ENCODE data around the gene GBF1.
"Not testable (repeated sequence)": the region's sequence is repeated elsewhere in the genome, so short reads cannot be mapped to it uniquely, and the experiment has no call there.

Gene GBF1

GRCh38 chr10:102275343-102275742, 30.0 kb downstream of the GBF1 start:
- no peak for DNase-seq

GRCh38 chr10:102279104-102279503, 33.8 kb downstream of the GBF1 start:
- DNase-seq = no peak

- DNase-seq = peak; percentile 72
Measured at GRCh38 chr10:102280397-102281101, 35.2 kb downstream of the GBF1 start.

GRCh38 chr10:102281102-102281487, 35.8 kb downstream of the GBF1 start:
- DNase-seq = no peak

- no peak for DNase-seq
Measured at GRCh38 chr10:102283488-102283887, 38.2 kb downstream of the GBF1 start.

- no peak for DNase-seq
Measured at GRCh38 chr10:102283890-102284289, 38.6 kb downstream of the GBF1 start.

GRCh38 chr10:102284531-102284930, 39.2 kb downstream of the GBF1 start:
- DNase-seq = no peak

- no peak for DNase-seq
Measured at GRCh38 chr10:102285133-102285532, 39.8 kb downstream of the GBF1 start.

GRCh38 chr10:102286216-102286615, 40.9 kb downstream of the GBF1 start:
- DNase-seq = no peak

GRCh38 chr10:102287538-102287937, 42.2 kb downstream of the GBF1 start:
- no peak for DNase-seq

- no peak for DNase-seq
Measured at GRCh38 chr10:102287991-102288390, 42.7 kb downstream of the GBF1 start.

- DNase-seq = no peak
Measured at GRCh38 chr10:102289356-102289755, 44.0 kb downstream of the GBF1 start.

GRCh38 chr10:102289840-102290239, 44.5 kb downstream of the GBF1 start:
- no peak for DNase-seq

GRCh38 chr10:102291221-102291905, 46.0 kb downstream of the GBF1 start:
- no peak for DNase-seq

GRCh38 chr10:102297101-102297500, 51.8 kb downstream of the GBF1 start:
- DNase-seq = no peak

GRCh38 chr10:102298899-102299298, 53.6 kb downstream of the GBF1 start:
- no peak for DNase-seq

- DNase-seq = no peak
Measured at GRCh38 chr10:102299873-102300272, 54.5 kb downstream of the GBF1 start.

GRCh38 chr10:102300278-102300843, 55.0 kb downstream of the GBF1 start:
- no peak for DNase-seq

- not testable (repeated sequence) for DNase-seq
Measured at GRCh38 chr10:102300912-102301311, 55.6 kb downstream of the GBF1 start.

- not testable (repeated sequence) for DNase-seq
Measured at GRCh38 chr10:102301332-102301731, 56.0 kb downstream of the GBF1 start.

- no peak for DNase-seq
Measured at GRCh38 chr10:102302611-102303010, 57.3 kb downstream of the GBF1 start.

- no peak for DNase-seq
Measured at GRCh38 chr10:102306006-102306405, 60.7 kb downstream of the GBF1 start.

GRCh38 chr10:102306710-102307109, 61.4 kb downstream of the GBF1 start:
- no peak for DNase-seq

GRCh38 chr10:102308318-102308717, 63.0 kb downstream of the GBF1 start:
- not testable (repeated sequence) for DNase-seq
